HG03565 (cell line): ENCODE data around the gene TRAF3IP1.

ENCODE experiments used
- ATAC-seq: cut with Tn5 transposase; IDR thresholded peaks from one replicate; pipeline ENCODE4 v1.9.1; 2021; ENCODE audit warnings: mild to moderate bottlenecking, moderate library complexity; ENCODE audit not compliant: unreplicated experiment

The TRAF3IP1 gene

DNA sequence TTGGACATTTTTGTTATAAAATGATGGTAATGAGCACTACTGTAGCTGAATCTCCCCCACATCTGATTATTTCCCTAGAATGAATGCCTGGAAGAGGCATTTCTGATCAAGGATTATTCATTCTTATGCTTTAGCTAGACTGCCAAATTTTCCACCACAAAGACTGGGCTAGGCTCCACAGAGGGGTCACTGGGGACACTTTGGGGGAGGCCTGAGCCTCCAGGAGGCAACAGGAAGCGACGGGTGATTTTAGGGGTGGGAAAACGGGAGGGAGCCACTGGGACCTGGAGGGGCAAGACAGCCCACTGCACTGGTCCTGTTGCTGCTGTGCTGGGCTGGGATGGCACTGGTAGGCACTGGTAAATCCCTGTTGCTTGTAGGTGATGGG, 104.0 kb downstream of the TRAF3IP1 start:
- no peak for ATAC-seq

- ATAC-seq, result no peak
Measured at GRCh38 chr2:238425505-238425978, 105.2 kb downstream of the TRAF3IP1 start.

GRCh38 chr2:238425979-238426567, 105.8 kb downstream of the TRAF3IP1 start:
- ATAC-seq, result no peak

- peak; percentile 79 for ATAC-seq
Measured at GRCh38 chr2:238426568-238427434, 106.5 kb downstream of the TRAF3IP1 start, which contains the start of gene ASB1. ASB1 (plus strand) TSS chr2:238426927; CDS start chr2:238427071, 144 bp downstream.

DNA sequence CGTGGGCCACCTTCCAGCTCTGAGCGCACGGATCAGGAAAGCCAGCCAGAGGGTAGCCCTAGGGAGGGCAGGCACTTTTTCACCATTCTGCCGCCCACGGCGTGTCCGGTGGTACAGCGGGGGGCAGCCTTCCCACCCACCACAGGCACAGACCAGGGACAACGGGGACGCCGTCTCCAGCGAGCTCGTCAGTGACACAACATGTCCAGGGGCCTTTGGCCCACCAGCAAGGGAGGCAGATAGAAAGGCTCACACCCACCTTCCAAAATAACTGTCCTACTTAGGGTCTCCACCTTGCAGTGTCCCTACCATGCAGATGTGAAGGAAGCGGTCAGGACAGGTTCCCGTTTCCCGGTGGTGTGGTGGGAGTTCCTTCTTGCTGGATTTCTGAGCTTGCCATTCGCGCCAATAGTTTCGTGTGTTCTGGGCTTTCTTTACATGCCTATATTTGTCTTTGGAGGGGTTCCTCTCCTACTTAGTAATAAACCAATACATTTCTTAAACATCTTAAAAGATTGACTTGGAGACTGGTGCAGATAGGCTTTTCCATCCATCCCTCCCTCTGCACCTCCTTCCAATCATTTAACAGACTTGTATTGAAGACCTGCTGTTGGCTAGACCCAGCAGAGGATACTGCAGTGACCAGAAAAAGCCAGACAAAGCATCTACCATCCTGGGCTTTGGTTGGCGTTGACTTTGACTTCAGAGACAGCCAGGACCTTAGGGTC, 107.3 kb downstream of the TRAF3IP1 start:
- ATAC-seq, result no peak

GRCh38 chr2:238428866-238429265, 108.5 kb downstream of the TRAF3IP1 start:
- ATAC-seq, result no peak

- ATAC-seq, result no peak
Measured at GRCh38 chr2:238430781-238431180, 110.5 kb downstream of the TRAF3IP1 start.

GRCh38 chr2:238431456-238431855, 111.1 kb downstream of the TRAF3IP1 start:
- ATAC-seq, result no peak

GRCh38 chr2:238433300-238433915, 113.1 kb downstream of the TRAF3IP1 start:
- no peak for ATAC-seq

- ATAC-seq, result no peak
Measured at GRCh38 chr2:238433941-238434845, 113.9 kb downstream of the TRAF3IP1 start.

DNA sequence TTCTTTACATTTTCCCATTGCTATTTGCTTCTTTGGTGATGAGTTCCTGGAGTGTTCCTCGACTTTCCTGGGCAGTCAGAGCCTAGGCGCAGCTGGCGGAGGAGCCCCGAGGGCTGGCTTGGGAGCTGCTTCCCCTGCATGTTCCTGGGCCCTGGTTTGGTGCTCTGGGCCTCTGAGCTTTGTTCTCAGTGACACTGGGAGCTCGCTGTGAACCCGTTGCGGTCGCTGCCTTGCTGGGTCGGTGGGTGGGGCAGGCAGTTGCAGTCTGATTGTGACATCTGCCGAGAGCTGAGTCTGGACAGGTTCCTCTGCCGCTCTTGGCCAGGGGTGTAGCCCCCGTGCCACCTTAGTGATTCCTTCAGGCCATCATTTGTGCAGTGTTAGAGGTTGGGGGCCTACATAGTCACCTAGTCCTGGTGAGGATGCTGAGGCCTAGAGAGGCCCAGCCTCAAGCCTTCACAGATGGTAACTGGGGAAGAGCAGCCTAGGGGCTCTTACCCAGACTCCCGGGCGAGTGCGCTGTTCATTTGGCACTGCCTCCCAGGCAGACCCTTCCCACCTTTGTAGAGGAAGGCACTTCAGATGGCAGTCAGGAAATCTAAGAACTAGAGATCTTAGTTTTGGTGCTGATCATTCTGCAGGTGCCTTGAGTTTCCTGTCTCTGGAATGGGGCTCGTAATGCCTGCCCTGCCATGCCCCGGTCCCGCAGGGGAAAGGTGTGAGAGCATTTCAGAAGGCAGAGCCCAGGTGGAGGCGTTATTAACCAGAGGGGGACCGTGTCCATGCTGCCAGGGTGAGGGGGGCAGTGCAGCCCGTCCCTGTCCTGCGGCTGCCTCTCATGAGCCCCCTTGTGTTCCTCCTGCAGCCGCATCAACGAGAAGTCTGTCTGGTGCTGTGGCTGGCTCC, 114.8 kb downstream of the TRAF3IP1 start:
- no peak for ATAC-seq

- ATAC-seq, result no peak
Measured at GRCh38 chr2:238435752-238436096, 115.4 kb downstream of the TRAF3IP1 start.

GRCh38 chr2:238438856-238439849, 118.8 kb downstream of the TRAF3IP1 start:
- no peak for ATAC-seq

GRCh38 chr2:238439917-238440316, 119.6 kb downstream of the TRAF3IP1 start:
- no peak for ATAC-seq

DNA sequence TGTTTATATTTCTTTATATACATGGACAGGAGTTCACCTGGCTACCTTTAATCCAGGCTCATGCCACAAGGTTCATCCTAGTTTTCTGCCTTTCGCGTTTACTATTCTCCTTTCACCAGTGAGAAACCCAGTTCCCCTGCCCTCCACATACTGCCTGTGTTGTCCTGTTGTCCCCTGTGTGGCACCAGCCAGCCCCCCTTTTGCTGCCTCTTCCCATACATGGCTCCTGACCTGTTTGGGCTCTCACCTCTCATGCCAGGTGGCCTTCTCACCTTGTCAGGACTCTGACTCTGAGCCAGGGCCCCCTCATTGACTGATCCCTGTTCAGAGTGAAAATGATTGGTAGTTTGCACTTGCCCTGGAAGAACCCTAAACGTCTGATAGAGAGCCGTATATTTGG, 120.0 kb downstream of the TRAF3IP1 start:
- no peak for ATAC-seq

DNA sequence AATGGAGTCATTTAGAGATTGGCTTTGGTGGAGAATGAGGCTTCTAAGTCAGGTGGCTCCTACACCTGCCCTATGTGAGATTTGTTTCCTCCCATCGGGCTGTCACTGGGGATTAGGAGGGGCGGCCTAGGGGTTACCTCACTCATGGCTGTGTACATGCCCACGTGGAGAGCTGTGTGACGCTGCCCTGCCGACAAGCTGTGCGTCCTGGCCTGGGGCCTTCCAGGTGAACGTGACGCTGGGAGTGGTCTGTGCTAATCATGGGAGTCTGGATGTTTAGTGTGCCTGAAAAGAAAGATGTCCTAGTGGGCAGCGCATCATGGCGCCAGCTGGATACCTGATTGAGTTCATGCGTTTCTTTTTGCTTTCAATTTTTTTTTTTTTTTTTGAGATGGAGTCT, 120.4 kb downstream of the TRAF3IP1 start:
- no peak for ATAC-seq

- ATAC-seq, result no peak
Measured at GRCh38 chr2:238441262-238442114, 121.2 kb downstream of the TRAF3IP1 start.
